Measurements from ENCODE around the gene PTPRN2. TPM values are rescaled to one million over a fixed set of nuclear protein-coding genes. Genes with fewer than 3 reads are reported as not detected.

The PTPRN2 gene
- total and polyA plus RNA-seq, 2 of the 8 experiments (the other 6 are each of a cell fraction or from before 2014, with no cell fraction given): 2.6 to 4.5 TPM

GRCh38 chr7:158356454-158356853, 231.2 kb downstream of the PTPRN2 start:
- DNase-seq (ENCODE audit: low read depth in 1 of 2, low spot score in 2 of 2) (peak in 1 of 2 experiments; percentile 20), FAIRE-seq (no peak)
- no peaks in the 10 kb centered on the region for H4K20me1 ChIP-seq (replicated peaks in 1 of 2; ENCODE audit: control insufficient read depth in 1 of 2, insufficient read depth in 2 of 2, low read length in 2 of 2)
- peaks cover 0 to 10% (median 3%) of the 10 kb centered on the region in 4 experiments; a peak in 4 of 7 replicates for H3K4me1 ChIP-seq (replicated peaks in 1 of 4; ENCODE audit: control insufficient read depth in 3 of 4, insufficient read depth in 4 of 4, low read length in 3 of 4)
- H3K27me3 ChIP-seq (replicated peaks in 1 of 4; ENCODE audit: control insufficient read depth in 3 of 4, extremely low read depth in 1 of 4, insufficient read depth in 3 of 4, low read length in 3 of 4): peaks cover 0 to 3% (median under 1%) of the 10 kb centered on the region in 4 experiments; a peak in 3 of 7 replicates
- no peak overlapping the region for H3K9ac ChIP-seq (replicated peaks in 1 of 4; ENCODE audit: extremely low read depth in 1 of 4, low read depth in 3 of 4, low read length in 3 of 4)
- no peaks in the 10 kb centered on the region for H3K79me2 ChIP-seq (ENCODE audit: control insufficient read depth in 1 of 2, insufficient read depth in 2 of 2, low read length in 2 of 2)
- H3K14ac ChIP-seq (ENCODE audit: insufficient read length): no peak overlapping the region
- H3K23ac ChIP-seq (ENCODE audit: insufficient read length): no peak overlapping the region
- peaks cover 0 to 5% of the 10 kb centered on the region in 2 experiments; a peak in 2 of 4 replicates for H3K9me3 ChIP-seq (ENCODE audit: insufficient read depth in 2 of 2, low read depth in 1 of 2, low read length in 1 of 2)
- no peak overlapping the region for H2AFZ ChIP-seq (ENCODE audit: low read length)
- no peak overlapping the region for H2BK5ac ChIP-seq (ENCODE audit: low read depth, low read length)
- no peak overlapping the region for H3K27ac ChIP-seq (ENCODE audit: low read depth, low read length)
- no peak overlapping the region for H2BK20ac ChIP-seq (ENCODE audit: low read length)
- no peak overlapping the region for H4K5ac ChIP-seq (ENCODE audit: insufficient read length, low read depth, low read length)
- no peaks in the 10 kb centered on the region for H3K36me3 ChIP-seq (ENCODE audit: control insufficient read depth in 2 of 4, insufficient read depth in 4 of 4, low read length in 3 of 4)
- no peak overlapping the region for H3K4me3 ChIP-seq (ENCODE audit: extremely low read depth in 1 of 4, insufficient read depth in 2 of 4, low read depth in 3 of 4, low read length in 4 of 4)
- no peak overlapping the region for H3K4me2 ChIP-seq (ENCODE audit: insufficient read depth in 1 of 2, low read depth in 2 of 2, low read length in 2 of 2)
- no peak for TF ChIP-seq CBX5 (IDR thresholded peaks at IDR 0.05; ENCODE audit: low read depth, low read length)
- TF ChIP-seq BACH1 (IDR thresholded peaks at IDR 0.05; ENCODE audit: low read length): no peak
- TF ChIP-seq HDAC2 (IDR thresholded peaks at IDR 0.05; ENCODE audit: borderline replicate concordance in 1 of 2, low read depth in 2 of 2, low read length in 2 of 2): no peak
- TF ChIP-seq POU5F1 (IDR thresholded peaks at IDR 0.05; ENCODE audit: low read depth, low read length): no peak
- TF ChIP-seq BRCA1 (IDR thresholded peaks at IDR 0.05; ENCODE audit: low read depth, low read length): no peak
- TF ChIP-seq HDAC6 (IDR thresholded peaks at IDR 0.05; ENCODE audit: low read depth, low read length): no peak
- no peak for TF ChIP-seq MAX (IDR thresholded peaks at IDR 0.05)
- no peak overlapping the region for H2AK5ac ChIP-seq (ENCODE audit: low read depth, low read length)
- H3K4ac ChIP-seq (replicated peaks; ENCODE audit: insufficient read length, low read depth, low read length): no peak overlapping the region
- no peak overlapping the region for H3K56ac ChIP-seq (replicated peaks; ENCODE audit: insufficient read length, low read depth, low read length)
- no peak overlapping the region for H4K91ac ChIP-seq (replicated peaks; ENCODE audit: insufficient read length, low read length)
- H3K79me1 ChIP-seq (ENCODE audit: low read depth, low read length): no peaks in the 10 kb centered on the region
- no peak overlapping the region for H4K8ac ChIP-seq (ENCODE audit: extremely low read depth, insufficient read depth, low read length)
- H2BK120ac ChIP-seq (replicated peaks; ENCODE audit: low read depth, low read length): no peak overlapping the region
- no peak overlapping the region for H2BK15ac ChIP-seq (ENCODE audit: low read length)
- H3K23me2 ChIP-seq (ENCODE audit: low read depth, low read length): peaks cover 3% of the 10 kb centered on the region; the same call in 1 of the 2 replicates
- H2BK12ac ChIP-seq (ENCODE audit: low read depth, low read length): no peak overlapping the region
- H3K18ac ChIP-seq (ENCODE audit: extremely low read depth, low read length): no peak overlapping the region
- 87% methylated on average over 3 of the region's 3 CpGs; no CpG with 5 or more reads in 1 of the 2 experiments for WGBS, 2 experiments (ENCODE audit: extremely low coverage in 1 of 2, insufficient coverage in 1 of 2, insufficient read length in 1 of 2, insufficient replicate concordance in 2 of 2, low coverage in 1 of 2, low lambda C conversion rate in 2 of 2, missing lambda C conversion rate in 1 of 2)
- ChIA-PET CTCF (ENCODE audit: partially characterized antibody) (interaction anchor here (0.8 to 5.6 kb wide), 10 partner anchors 10 to 467 kb away, joined by 3 to 50 read pairs (median 4); no protein-coding TSS in a partner anchor), POLR2A (ENCODE audit: partially characterized antibody) (no interaction called here)

Measured in H1 (cell line).